Activated T-helper 2 cell treated with anti-CD3 and anti-CD28 coated beads, Interferon-gamma antibody, Interleukin-2, Interleukin-4, amounts not matched to agents 10 μg/mL and 5 μg/mL and 100 μg/mL, durations not matched to agents 14 hours and 24 hours and 36 hours (primary cell): ENCODE results near the gene LYZ. TPM values are rescaled to one million over a fixed set of nuclear protein-coding genes. Genes with fewer than 3 reads are reported as not detected.

ENCODE experiments used
- DNase-seq: peaks from one replicate; pipeline ENCODE4 v3.0.0; 2021; ENCODE audit warnings: low spot score
- H3K27ac Mint-ChIP-seq: one replicate; pipeline ENCODE4 v1.8.0; 2021; ENCODE audit warnings: mixed read lengths
- H3K27me3 Mint-ChIP-seq: one replicate; pipeline ENCODE4 v1.8.0; 2021; ENCODE audit warnings: low read depth, mixed read lengths
- H3K36me3 Mint-ChIP-seq: one replicate; pipeline ENCODE4 v1.8.0; 2021; ENCODE audit warnings: low read depth, mixed read lengths
- H3K4me1 Mint-ChIP-seq: one replicate; pipeline ENCODE4 v1.8.0; 2021; ENCODE audit warnings: low read depth, mixed read lengths
- H3K4me3 Mint-ChIP-seq: one replicate; pipeline ENCODE4 v1.8.0; 2021; ENCODE audit warnings: low read depth, mild to moderate bottlenecking, moderate library complexity, mixed read lengths
- H3K9me3 Mint-ChIP-seq: one replicate; pipeline ENCODE4 v1.8.0; 2021; ENCODE audit warnings: mixed read lengths
- intact Hi-C: fragments of 100-400 bp; cut with micrococcal nuclease; formaldehyde crosslinking; loops from one replicate; pipeline ENCODE4 v1.15.1; 2023
- total RNA-seq: library from RNA; stranded (reverse); gene quantifications from 2 replicates; pipeline ENCODE4 v1.2.3, GENCODE V29; 2022

Gene LYZ
- total RNA-seq, 1 donor from 2014 or later: not detected

DNA sequence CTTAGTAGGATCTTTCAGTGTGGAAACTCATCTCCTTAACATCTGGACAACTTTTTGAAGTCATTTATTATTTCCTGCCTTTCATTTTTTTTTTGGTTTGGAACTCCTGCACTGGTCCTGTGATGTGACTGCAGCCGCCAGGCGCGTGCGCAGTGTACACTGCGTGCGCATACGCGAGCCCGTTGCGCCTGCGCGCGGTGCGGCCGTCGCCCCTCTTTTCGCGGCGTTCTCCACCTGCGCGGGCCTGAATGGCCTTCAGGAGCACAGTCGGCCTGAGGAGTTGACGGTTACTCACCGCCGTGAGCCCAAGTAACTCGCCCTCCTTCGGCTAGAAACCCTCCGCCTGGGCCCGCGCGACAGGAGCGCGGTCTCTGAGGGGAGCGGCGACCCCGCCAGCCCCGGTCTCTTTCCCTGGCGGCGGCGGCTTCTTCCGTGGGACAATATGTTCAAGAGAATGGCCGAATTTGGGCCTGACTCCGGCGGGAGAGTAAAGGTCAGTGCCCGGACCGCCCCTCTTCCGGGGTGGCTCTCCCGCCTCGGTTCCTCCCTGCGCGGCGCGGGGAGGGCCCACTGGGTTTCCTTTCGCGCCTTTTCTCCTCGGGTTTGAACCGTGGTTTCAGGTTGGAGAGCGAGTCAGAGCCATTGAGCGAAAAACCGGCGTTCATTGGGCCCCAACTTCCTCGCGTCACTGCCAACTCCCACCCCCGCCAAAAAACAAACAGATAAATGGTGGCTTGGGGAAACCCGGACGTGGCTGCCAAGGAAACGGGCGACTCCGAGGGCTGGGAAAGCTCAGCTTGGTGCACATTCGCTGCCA is 11.6 kb downstream of the LYZ start, which contains the start of gene YEATS4:
Gene YEATS4 (plus strand): TSS at position 213 of the 817 bp plus-strand sequence. CDS start 230 bp downstream, at position 443.
- Mint-ChIP-seq H3K4me1 (peaks cover 30% of the 10 kb centered on the region), H3K9me3 (no peaks in the 10 kb centered on the region), H3K27ac (peak within 1 kb of the TSS; percentile 97), H3K4me3 (peak within 1 kb of the TSS; percentile 84), H3K27me3 (peaks cover 3% of the 10 kb centered on the region), H3K36me3 (peaks cover 23% of the 10 kb centered on the region)
- intact Hi-C loops: loop anchor here (1.0 to 5.0 kb wide), 3 partner anchors 109 to 378 kb away; partner anchors contain the start of gene RAB3IP
- peak; percentile 88 for DNase-seq

GRCh38 chr12:69360348-69360672 is 12.1 kb downstream of the LYZ start:
- intact Hi-C loops: loop anchor here (1.0 kb wide), 1 partner anchor 108 kb away; no protein-coding TSS in a partner anchor
- peaks cover 23% of the 10 kb centered on the region for H3K36me3 Mint-ChIP-seq
- H3K27me3 Mint-ChIP-seq: no peaks in the 10 kb centered on the region
- peak overlapping the region; percentile 97 for H3K27ac Mint-ChIP-seq
- no peak for DNase-seq
- H3K4me1 Mint-ChIP-seq: peaks cover 30% of the 10 kb centered on the region
- H3K4me3 Mint-ChIP-seq: peak overlapping the region; percentile 84
- no peaks in the 10 kb centered on the region for H3K9me3 Mint-ChIP-seq

GRCh38 chr12:69366796-69367195 is 18.6 kb downstream of the LYZ start:
- intact Hi-C loops: no loop called here
- Mint-ChIP-seq H3K36me3 (peaks cover 58% of the 10 kb centered on the region), H3K27ac (no peak overlapping the region)

DNA sequence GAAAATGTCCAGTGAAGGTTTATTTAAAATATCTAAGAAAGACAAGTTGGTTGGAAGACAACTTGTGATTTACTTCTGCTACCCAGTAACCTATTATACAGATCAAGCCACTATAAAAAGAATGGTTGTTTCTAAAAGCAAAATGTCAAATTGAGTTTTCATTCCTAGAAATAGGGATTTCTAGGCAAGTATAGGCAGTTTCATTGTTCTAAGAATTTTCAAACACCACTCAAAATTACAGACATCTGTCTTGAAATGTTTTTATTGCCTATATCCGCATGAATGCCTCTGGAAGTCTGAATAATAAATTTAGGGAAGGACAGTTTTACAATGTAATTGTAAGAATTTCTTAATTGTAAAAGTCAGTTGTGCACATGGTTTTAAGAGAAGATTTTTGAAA is 20.0 kb downstream of the LYZ start:
- intact Hi-C loops: no loop called here
- Mint-ChIP-seq H3K4me1 (peaks cover 30% of the 10 kb centered on the region), H3K36me3 (peaks cover 67% of the 10 kb centered on the region), H3K27ac (no peak overlapping the region), H3K9me3 (peaks cover 3% of the 10 kb centered on the region), H3K4me3 (no peak overlapping the region), H3K27me3 (no peaks in the 10 kb centered on the region)
- DNase-seq: no peak

More at GRCh38 chr12:69366796-69367195, 18.6 kb downstream of the LYZ start:
- Mint-ChIP-seq H3K4me3 (no peak overlapping the region), H3K27me3 (no peaks in the 10 kb centered on the region), H3K4me1 (peaks cover 31% of the 10 kb centered on the region), H3K9me3 (no peaks in the 10 kb centered on the region)
- DNase-seq: no peak

GRCh38 chr12:69383074-69383473 is 34.9 kb downstream of the LYZ start:
- H3K4me1 Mint-ChIP-seq: peaks cover 24% of the 10 kb centered on the region
- H3K27ac Mint-ChIP-seq: no peak overlapping the region
- intact Hi-C loops: no loop called here

DNA sequence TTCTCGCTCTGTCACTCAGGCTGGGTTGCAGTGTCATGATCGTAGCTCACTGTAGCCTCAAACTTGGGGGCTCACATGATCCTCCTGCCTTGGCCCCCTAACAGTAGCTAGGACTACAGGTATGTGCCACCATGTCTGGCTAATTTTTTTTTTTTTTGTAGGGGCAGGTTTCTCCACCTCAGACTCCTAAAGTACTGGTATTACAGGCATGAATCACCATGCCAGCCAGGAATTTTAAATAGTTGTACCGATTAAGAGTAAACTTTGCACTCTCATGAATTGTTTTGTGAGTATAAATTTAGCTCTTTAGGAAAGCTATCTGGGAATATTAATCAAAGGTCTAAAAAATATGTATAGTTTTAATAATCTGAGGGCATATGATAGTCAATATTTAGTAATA is 36.9 kb downstream of the LYZ start:
- Mint-ChIP-seq H3K27me3 (no peaks in the 10 kb centered on the region), H3K36me3 (peaks cover 45% of the 10 kb centered on the region), H3K27ac (no peak overlapping the region), H3K4me1 (peaks cover 21% of the 10 kb centered on the region), H3K4me3 (no peak overlapping the region), H3K9me3 (no peaks in the 10 kb centered on the region)
- intact Hi-C loops: no loop called here
- no peak for DNase-seq

More at GRCh38 chr12:69383074-69383473, 34.9 kb downstream of the LYZ start:
- Mint-ChIP-seq H3K36me3 (peaks cover 53% of the 10 kb centered on the region), H3K4me3 (no peak overlapping the region), H3K9me3 (no peaks in the 10 kb centered on the region), H3K27me3 (no peaks in the 10 kb centered on the region)
- DNase-seq: no peak

DNA sequence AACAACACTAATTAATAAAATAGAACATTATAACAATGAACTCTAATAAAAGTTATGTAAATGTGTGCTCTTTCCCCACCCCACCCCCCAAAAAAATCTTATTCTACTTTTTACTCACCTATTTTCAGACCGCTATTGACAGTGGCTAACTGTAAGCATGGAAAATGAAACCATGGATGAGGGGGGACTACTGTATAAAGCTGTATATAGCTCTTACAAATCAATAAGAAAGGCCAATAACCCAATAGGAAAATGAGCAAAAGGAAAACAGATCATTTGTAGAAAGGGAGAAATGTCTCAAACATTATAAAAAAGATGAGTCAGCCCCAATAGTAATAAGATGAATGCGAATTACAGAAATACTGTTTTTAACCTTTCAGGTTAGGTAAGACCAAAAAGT is 38.7 kb downstream of the LYZ start:
- Mint-ChIP-seq H3K9me3 (no peaks in the 10 kb centered on the region), H3K27me3 (no peaks in the 10 kb centered on the region), H3K36me3 (peaks cover 50% of the 10 kb centered on the region), H3K4me1 (peaks cover 22% of the 10 kb centered on the region), H3K4me3 (no peak overlapping the region), H3K27ac (no peak overlapping the region)
- intact Hi-C loops: no loop called here
- no peak for DNase-seq

DNA sequence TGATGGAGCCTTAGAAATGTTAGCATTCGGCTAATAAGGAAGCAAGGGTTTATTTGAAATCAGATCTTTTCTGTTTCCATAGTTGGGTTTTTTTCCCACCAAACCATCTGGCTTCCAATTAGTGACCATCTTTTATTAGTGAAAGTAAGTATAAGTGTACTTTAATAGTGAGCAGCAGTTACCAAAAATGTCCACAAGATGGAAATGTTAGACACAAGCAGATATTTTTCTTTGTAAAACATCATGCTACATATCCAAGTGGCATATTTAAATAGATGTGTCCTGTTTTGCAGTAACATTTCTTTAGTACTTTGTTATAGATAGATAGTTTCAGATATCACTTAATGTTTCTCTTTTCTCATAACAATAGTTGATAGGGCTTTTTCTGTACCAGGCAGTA is 40.2 kb downstream of the LYZ start:
- H3K4me3 Mint-ChIP-seq: no peak overlapping the region
- H3K9me3 Mint-ChIP-seq: no peaks in the 10 kb centered on the region
- DNase-seq: no peak
- peaks cover 45% of the 10 kb centered on the region for H3K36me3 Mint-ChIP-seq
- H3K27ac Mint-ChIP-seq: no peak overlapping the region
- peaks cover 22% of the 10 kb centered on the region for H3K4me1 Mint-ChIP-seq
- intact Hi-C loops: loop anchor here (2.0 kb wide), 1 partner anchor 182 kb away; no protein-coding TSS in a partner anchor
- no peaks in the 10 kb centered on the region for H3K27me3 Mint-ChIP-seq

DNA sequence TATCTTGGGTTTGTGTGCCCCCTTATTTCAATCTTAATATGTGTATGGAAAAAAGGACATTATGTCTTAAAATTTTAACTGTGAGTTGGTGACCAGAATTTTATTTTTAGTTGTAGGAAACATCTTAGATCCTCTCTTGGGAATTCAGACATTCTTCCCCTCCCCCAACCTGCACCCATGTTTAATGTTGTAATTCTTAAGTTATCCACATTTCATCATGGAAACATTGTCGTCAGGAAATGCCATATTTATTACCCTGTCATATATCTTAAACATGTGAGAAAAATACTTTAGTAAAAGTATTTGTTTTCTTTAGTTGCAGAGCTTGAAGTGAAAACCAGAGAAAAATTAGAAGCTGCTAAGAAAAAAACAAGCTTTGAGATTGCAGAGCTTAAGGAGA is 41.6 kb downstream of the LYZ start:
- Mint-ChIP-seq H3K9me3 (no peaks in the 10 kb centered on the region), H3K36me3 (peaks cover 50% of the 10 kb centered on the region), H3K4me3 (no peak overlapping the region), H3K27ac (no peak overlapping the region), H3K4me1 (peaks cover 17% of the 10 kb centered on the region), H3K27me3 (no peaks in the 10 kb centered on the region)
- intact Hi-C loops: loop anchor here (2.0 to 5.0 kb wide), 3 partner anchors 82 to 181 kb away; partner anchors contain the start of gene FRS2
- no peak for DNase-seq

DNA sequence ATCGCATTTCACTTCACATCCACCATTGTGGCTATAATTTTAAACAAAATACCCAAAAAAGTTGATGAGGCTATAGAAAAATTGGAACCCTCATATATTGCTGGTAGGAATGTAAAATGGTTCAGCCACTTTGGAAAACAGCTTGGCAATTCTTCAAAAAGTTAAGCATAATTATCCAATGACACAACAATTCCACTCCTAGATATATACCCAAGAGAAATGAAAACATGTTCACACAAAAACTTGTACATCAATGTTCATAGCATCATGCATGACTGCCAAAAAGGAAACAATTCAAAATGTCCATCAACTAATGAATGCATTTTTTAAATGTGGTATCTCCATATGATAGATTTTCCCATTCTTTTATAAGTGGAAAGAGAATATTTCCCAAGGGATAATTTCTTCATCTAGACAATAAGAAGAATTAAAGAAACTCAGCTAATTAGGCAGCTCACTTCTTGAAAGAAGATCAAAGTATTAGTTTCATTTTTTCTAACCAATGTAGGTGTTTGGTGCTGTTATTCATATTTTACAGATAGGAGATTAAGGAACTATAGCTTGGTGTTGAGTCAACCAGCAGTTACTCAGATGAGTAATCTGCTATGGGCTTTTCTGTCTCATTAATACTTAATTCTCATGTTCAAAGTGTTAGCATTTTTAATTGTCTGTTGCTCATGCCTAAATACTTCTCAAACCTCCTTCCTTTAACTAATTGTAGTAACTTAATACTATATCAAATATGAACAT is 44.2 kb downstream of the LYZ start:
- peaks cover 10% of the 10 kb centered on the region for H3K9me3 Mint-ChIP-seq
- DNase-seq: no peak
- H3K27ac Mint-ChIP-seq: no peak overlapping the region
- no peaks in the 10 kb centered on the region for H3K27me3 Mint-ChIP-seq
- peaks cover 11% of the 10 kb centered on the region for H3K4me1 Mint-ChIP-seq
- intact Hi-C loops: loop anchor here (5.0 kb wide), 2 partner anchors 80 to 140 kb away; partner anchors contain the start of gene FRS2
- H3K4me3 Mint-ChIP-seq: no peak overlapping the region
- peaks cover 68% of the 10 kb centered on the region for H3K36me3 Mint-ChIP-seq

DNA sequence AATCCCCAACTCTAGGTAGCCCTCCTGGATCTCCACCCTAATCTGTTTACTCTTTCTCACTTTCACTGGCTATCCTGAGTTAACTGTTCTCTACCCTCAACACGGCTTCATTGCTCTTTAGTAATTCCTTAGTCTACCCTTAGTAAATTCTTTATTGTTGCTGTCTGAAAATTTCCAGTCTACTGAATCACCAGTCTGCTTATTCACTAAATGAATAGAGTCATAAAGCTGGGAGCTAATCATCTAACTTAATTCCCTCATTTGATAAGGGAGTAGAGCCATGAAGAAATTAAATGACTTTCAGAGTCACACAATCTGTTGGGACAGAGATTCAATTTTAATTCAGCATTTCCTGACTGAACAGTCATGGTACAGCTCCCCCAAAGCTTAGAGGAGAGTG is 47.9 kb downstream of the LYZ start:
- DNase-seq: no peak
- no peaks in the 10 kb centered on the region for H3K27me3 Mint-ChIP-seq
- no peak overlapping the region for H3K27ac Mint-ChIP-seq
- H3K4me3 Mint-ChIP-seq: no peak overlapping the region
- H3K9me3 Mint-ChIP-seq: peaks cover 12% of the 10 kb centered on the region
- H3K36me3 Mint-ChIP-seq: peaks cover 58% of the 10 kb centered on the region
- intact Hi-C loops: no loop called here
- peaks cover 8% of the 10 kb centered on the region for H3K4me1 Mint-ChIP-seq

GRCh38 chr12:69396963-69397362 is 48.8 kb downstream of the LYZ start:
- no peak overlapping the region for H3K4me3 Mint-ChIP-seq
- no peak overlapping the region for H3K27ac Mint-ChIP-seq
- no peaks in the 10 kb centered on the region for H3K27me3 Mint-ChIP-seq
- H3K36me3 Mint-ChIP-seq: peaks cover 50% of the 10 kb centered on the region
- peaks cover 6% of the 10 kb centered on the region for H3K4me1 Mint-ChIP-seq
- intact Hi-C loops: no loop called here
- no peak for DNase-seq
- peaks cover 12% of the 10 kb centered on the region for H3K9me3 Mint-ChIP-seq

DNA sequence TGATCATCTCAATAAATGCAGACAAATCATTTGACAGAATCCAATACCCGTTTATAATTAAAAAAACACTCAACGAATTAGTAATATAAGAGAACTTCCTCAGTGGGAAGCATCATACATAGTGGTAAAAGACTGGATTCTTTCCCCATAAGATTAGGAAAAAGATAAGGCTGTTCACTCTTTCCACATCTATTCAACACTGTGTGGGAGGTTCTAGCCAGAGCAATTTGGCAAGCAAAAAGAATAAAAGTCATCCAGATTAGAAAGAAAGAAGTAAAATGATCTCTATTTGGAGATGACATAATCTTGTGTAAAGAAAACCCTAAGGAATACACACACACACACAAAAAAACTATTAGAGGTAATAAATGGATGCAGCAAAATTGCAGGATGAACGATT is 49.8 kb downstream of the LYZ start:
- no peak for DNase-seq
- intact Hi-C loops: no loop called here
- peaks cover 2% of the 10 kb centered on the region for H3K4me1 Mint-ChIP-seq

More for the DNA sequence above, 49.8 kb downstream of the LYZ start:
- Mint-ChIP-seq H3K36me3 (peaks cover 45% of the 10 kb centered on the region), H3K27me3 (no peaks in the 10 kb centered on the region), H3K4me3 (no peak overlapping the region), H3K9me3 (peaks cover 12% of the 10 kb centered on the region), H3K27ac (no peak overlapping the region)
